Vagina (tissue), 2 donors: ENCODE data around the gene RAD9A.

Experiments used
- CTCF ChIP-seq, 3 experiments: fragments of 450-650 bp in 2 of 3; fragments of 200-600 bp in 1 of 3; sonication (generic) in 1 of 3; IDR thresholded peaks; one replicate each; pipeline ENCODE4 v1.5.1; 2017 to 2019; ENCODE audit warnings: antibody characterized with exemption in 3 of 3, mild to moderate bottlenecking in 2 of 3, moderate library complexity in 2 of 3
- POLR2AphosphoS5 ChIP-seq, 2 donors: sonication (generic); formaldehyde crosslinking; IDR thresholded peaks; one replicate each; pipeline ENCODE4 v1.9.0; 2017; ENCODE audit warnings: antibody characterized with exemption in 2 of 2, mild to moderate bottlenecking in 2 of 2, low read depth in 1 of 2; ENCODE audit not compliant: insufficient read depth in 1 of 2

GRCh38 chr11:67345247-67345919, 46.4 kb upstream of the RAD9A start:
- TF ChIP-seq CTCF (IDR thresholded peaks at IDR 0.05) (no peak), POLR2AphosphoS5 (IDR thresholded peaks at IDR 0.05; ENCODE audit: insufficient read depth in 1 of 2, low read depth in 1 of 2) (no peak)
